NCI-H446 treated with DMSO at 0.1 percent for 48 hours (cell line): ENCODE measurements around the gene POLG.

Experiments
- DNase-seq: peaks from one replicate; lab custom pipeline; 2025; lab: John Stamatoyannopoulos, UW

The POLG gene

GRCh38 chr15:89326316-89326715, 8.3 kb downstream of the POLG start:
- peak; percentile 72 for DNase-seq

GRCh38 chr15:89325039-89325803, 9.4 kb downstream of the POLG start:
- no peak for DNase-seq

DNA sequence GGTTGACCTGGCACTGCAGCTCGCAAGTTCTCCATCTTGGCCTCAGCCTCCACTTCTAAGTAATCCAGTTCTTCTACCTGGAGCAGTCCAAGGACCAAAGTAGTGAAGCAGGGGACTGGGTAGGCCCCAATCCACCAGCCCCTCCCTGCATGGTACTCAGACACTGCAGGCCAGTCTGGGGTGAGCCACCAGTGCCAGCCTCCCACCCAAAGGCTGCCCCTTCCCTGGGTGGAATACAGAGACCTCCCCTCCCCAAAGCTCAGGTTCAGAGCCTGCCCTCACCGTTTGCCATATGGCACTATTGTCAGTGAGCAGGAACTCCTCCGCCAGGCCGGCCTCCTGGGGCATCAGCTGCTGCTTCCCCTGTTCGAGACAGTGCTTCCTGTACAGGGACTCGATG, 10.8 kb downstream of the POLG start:
- no peak for DNase-seq

GRCh38 chr15:89322822-89323221, 11.8 kb downstream of the POLG start:
- DNase-seq, result no peak

DNA sequence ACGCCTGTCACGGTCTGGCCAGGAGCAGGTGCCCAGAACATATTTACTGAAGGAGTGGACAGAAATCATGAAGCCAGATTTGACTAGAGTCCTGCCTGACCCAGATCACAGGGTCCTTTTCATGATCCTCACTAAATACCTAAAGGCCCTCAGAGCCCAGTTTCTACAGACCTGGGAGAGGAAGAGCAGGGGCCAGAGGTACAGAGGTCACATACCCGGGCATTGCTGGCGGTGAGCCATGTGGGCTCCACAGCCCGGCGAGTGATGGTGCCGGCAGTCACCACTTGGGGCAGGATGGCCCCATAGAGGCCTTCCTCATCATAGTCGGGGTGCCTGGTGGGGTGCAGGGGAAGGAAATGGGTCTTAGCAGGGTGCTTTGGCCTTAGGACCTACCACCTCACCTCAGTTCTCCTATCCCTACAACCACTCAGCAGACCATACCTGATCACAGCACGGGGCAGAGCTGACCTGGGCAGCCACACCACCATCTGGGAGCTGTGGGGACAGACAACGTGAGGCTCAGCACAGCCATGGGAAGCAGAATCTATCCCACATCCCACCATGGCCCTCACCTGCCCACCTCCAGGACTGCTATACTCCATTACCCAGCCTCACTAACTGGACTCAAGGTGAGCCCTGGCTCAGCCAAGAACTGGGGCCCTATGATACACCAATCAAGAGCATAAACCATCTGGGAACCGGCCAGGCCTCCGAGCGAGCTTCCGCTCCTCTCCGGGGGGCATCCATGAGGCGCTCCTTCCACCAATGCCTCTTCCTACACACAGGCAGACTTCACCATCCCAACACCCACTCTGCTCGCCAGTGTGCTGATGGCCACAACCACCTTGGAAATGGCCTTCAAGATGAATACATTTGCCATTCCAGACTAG, 12.9 kb downstream of the POLG start:
- no peak for DNase-seq

- DNase-seq, result no peak
Observed at GRCh38 chr15:89320200-89320599, 14.4 kb downstream of the POLG start.

- DNase-seq, result no peak
Observed at GRCh38 chr15:89319678-89320077, 14.9 kb downstream of the POLG start.

DNA sequence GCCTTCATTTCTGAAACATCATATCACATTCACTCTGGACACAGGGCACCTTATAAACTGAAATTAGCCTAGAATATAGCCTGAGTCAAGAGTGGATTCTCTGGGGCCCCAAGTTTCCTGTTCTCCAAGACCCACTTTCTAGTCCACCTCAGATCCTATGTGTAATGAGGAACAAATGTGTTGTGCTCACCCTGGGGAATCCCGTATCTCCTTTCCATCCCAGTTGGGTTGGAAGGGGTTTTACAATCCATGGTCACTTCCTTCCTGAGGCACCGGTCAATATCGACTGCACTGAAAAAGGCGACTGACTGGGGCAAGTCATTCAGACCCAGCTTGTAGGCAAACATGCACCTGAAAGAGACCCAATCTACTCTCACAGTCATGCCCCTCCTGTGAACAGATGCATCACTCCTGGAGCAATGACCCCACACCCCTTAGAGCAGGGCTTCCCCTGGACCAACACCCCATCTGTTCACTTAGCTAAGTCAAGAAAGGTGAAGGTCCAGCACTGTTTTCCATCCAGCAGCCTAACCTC, 17.4 kb downstream of the POLG start:
- DNase-seq, result no peak

- DNase-seq, result no peak
Observed at GRCh38 chr15:89316504-89316903, 18.1 kb downstream of the POLG start.

DNA sequence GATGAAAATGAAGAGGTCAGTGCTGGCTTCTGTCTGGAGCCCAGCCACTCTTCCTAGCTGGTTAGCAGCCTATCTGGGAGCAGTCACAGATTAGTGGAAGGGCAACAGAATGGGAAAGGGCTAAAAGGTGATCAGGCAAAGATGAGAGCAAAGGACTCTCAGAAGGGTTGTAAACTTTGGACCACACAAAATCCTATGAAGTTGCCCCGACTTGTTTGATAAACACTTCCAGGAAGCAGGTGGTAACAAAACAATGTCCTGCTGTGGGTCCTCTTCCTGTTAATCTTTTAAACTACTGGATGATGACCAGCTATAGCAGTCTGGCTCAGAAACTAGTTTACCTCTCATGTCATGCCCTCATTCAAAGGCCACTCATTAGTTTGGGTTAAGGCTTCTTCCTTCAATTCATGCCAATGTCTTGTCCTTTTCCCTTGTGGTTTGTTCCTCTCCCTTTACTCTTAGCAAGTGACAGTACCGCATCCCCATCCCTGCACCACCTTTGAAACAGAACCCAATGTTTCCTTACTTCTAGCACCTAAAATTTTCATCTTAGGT, 19.2 kb downstream of the POLG start:
- no peak for DNase-seq

DNA sequence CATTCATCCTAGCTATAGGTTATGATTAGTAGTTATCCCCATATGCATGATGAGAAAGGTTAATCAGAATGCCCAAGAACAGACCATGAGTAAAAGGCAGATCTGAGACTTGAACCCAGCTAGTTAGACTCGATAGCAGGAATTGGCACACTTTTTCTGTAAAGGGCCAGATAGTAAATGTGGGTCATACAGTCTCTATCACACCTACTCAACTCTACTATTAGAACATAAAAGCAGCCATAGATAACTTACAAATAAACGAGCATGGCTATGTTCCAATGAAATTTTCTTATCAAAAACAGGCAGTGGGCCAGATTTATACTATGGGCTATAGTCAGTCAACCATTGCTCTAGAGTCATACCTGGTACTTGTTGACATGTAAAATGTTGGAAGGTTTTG, 24.6 kb downstream of the POLG start:
- no peak for DNase-seq

DNA sequence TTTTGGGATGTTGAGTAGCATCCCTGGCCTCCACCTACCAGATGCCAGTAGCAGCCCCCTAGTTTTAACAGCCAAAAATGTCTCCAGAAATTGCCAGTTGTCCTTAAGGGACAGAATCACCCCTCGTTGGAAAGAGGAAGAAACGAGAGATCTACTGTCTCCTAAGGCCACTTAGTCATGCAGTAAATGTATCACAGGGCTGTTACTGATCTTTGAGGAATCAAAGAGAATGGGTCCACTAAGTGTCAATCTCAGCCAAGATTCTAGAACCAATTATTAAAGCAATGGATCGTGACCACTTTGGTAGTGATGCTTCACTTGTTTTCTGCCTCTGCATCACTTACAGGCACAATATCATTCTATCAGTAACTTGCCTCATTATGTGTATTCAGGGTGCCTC, 26.4 kb downstream of the POLG start:
- DNase-seq, result no peak

DNA sequence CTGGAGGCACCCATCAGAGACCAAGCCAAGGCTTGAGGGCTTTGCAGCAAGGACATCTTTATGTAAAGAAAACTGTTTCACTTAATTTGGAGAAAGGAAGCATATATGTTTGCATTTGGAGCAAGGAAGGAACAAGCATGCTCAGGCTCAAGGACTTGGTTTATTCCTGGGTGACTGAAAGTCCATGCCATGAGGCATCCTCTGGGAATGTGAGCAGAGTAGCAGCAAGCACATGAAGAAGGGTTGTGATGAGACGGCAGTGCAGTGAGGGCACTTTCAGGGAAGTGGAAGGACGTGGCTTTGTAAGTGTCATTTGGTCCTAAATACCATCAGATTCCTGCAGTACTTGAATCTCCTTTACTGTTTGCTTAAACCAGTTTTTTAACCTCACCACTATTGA, 26.8 kb downstream of the POLG start:
- DNase-seq, result no peak

- DNase-seq, result no peak
Observed at GRCh38 chr15:89307046-89307587, 27.5 kb downstream of the POLG start.

DNA sequence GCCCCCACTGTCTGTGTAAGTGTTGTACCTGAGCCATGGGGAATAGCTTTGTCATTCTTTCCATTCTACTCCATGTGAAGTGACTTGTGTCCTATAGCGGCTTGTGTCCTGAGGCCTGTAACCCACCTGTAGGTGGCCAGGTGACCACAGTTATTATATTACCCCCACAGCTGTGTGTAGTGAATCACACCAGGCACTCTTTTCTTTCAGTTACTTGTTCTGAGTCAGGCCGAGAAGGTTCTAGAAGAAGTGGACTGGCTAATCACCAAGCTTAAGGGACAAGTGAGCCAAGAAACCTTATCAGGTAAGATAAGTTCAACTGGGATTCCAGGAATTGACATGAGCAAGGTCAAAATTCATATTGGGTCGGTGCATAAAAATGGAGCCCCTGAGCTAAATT, 29.2 kb downstream of the POLG start:
- DNase-seq, result no peak

GRCh38 chr15:89303986-89304385, 30.6 kb downstream of the POLG start:
- DNase-seq, result no peak

DNA sequence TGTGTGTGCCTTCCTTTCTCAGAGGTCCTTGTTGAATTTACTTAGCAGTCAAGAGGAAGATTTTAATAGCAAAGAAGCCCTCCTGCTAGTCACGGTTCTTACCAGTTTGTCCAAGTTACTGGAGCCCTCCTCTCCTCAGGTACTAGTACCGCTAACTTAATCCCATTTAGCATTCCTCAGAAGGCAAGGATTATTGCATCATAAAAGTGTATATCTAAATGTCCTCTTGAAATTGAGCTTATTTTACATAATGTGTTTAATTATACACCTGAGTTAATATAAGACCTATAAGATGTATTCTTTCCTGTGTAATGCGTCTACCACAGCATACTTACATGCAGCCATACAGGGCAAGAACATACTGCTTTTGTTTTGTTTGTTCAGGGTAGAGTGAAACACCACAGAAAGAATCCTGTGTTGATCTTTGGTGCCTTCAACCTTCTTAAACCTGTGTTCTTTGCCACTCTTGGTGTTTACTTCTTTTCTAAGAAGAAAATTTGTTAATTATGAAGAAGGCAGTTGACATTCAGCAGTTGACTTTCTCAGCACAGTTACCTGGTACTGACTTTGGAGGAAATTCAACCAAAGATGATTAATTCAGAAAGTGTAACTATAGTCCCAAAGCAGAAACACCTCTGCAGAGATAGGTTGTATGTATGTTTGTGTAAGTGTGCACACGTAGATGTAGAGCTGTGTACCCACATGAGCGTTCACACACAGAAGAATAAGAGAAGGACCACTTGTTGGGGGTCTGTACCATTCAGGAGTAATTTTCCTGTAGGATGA, 33.1 kb downstream of the POLG start:
- no peak for DNase-seq

GRCh38 chr15:89299896-89300295, 34.7 kb downstream of the POLG start:
- no peak for DNase-seq

- no peak for DNase-seq
Observed at GRCh38 chr15:89293012-89293411, 41.6 kb downstream of the POLG start.

- no peak for DNase-seq
Observed at GRCh38 chr15:89291934-89292438, 42.6 kb downstream of the POLG start.

- DNase-seq, result no peak
Observed at GRCh38 chr15:89283201-89283600, 51.4 kb downstream of the POLG start.
